K562 (cell line): ENCODE data around the gene HOXA9. TPM values are rescaled to one million over a fixed set of nuclear protein-coding genes. Genes with fewer than 3 reads are reported as not detected.

Experiments
- ATAC-seq: fragments of 200-7000 bp; cut with Tn5 transposase; 3 replicates; pipeline ENCODE4 v1.9.1; 2020; ENCODE audit warnings: moderate library complexity
- BruUV-seq: library from RNA; stranded (reverse); fragments of 400-500 nt; replicated peaks from 2 replicates; lab custom pipeline; 2021; lab: Mats Ljungman, UMichigan
- CTCF ChIA-PET: fragments of 300-600 bp; formaldehyde crosslinking; extraction: SDS; loops from one replicate; lab custom pipeline; 2021; ENCODE audit warnings: low intra/inter-chr PET ratio; lab: Yijun Ruan, JAX
- POLR2A ChIA-PET: fragments of 300-600, 350-650 bp; sonication (Branson Sonifier 250); formaldehyde crosslinking; extraction: SDS; loops from one replicate; lab custom pipeline; 2021; ENCODE audit warnings: antibody characterized with exemption, inconsistent platforms; lab: Yijun Ruan, JAX
- DNase-seq, 4 experiments: peaks; one replicate each; pipeline versions ENCODE4 v3.0.0 to v3.0.0-alpha.2; 2011 to 2018; ENCODE audit warnings: low spot score in 3 of 4, mixed read lengths in 3 of 4; ENCODE audit errors: extremely low read depth in 1 of 4
- FAIRE-seq: peaks from 2 replicates; lab custom pipeline; 2011; peaks lifted over from hg19 to GRCh38; lab: Jason Lieb, UNC
- H2AFZ ChIP-seq: 2 replicates; pipeline ENCODE4 v1.6.0; 2011; ENCODE audit warnings: low read depth, low read length, control low read depth, inconsistent platforms
- H3K27ac ChIP-seq: fragments of 200-600 bp; 3 replicates; pipeline ENCODE4 v1.8.0; 2011; ENCODE audit warnings: low read depth, mild to moderate bottlenecking, control low read depth, inconsistent platforms, low read length, moderate library complexity, mixed read lengths; ENCODE audit errors: extremely low read depth
- H3K27me3 ChIP-seq, 2 experiments: fragments of 300-600 bp in 1 of 2; 2 replicates in 1 of 2; 3 replicates in 1 of 2; pipeline versions ENCODE4 v1.6.0 to v1.8.0; 2011; ENCODE audit warnings: inconsistent platforms in 2 of 2, low read length in 2 of 2, mild to moderate bottlenecking in 1 of 2, mixed read lengths in 1 of 2, moderate library complexity in 1 of 2; ENCODE audit not compliant: control insufficient read depth in 2 of 2, insufficient read depth in 2 of 2
- H3K36me3 ChIP-seq: fragments of 300-600 bp; 3 replicates; pipeline ENCODE4 v1.8.0; 2011; ENCODE audit warnings: mild to moderate bottlenecking, low read length, inconsistent platforms; ENCODE audit not compliant: control insufficient read depth, insufficient read depth
- H3K4me1 ChIP-seq, 2 experiments: fragments of 200-600 bp in 1 of 2; replicated peaks in 1 of 2; 2 replicates in 1 of 2; 3 replicates in 1 of 2; pipeline versions ENCODE4 v1.5.1 to v1.8.0; 2011; ENCODE audit warnings: inconsistent platforms in 2 of 2, low read length in 2 of 2, mild to moderate bottlenecking in 1 of 2, mixed read lengths in 1 of 2, moderate library complexity in 1 of 2; ENCODE audit not compliant: control insufficient read depth in 2 of 2, insufficient read depth in 2 of 2
- H3K4me2 ChIP-seq: 2 replicates; pipeline ENCODE4 v1.6.1; 2011; ENCODE audit warnings: low read length, control low read depth, inconsistent platforms, mixed read lengths; ENCODE audit not compliant: insufficient read depth
- H3K4me3 ChIP-seq: fragments of 200-600 bp; sonication (generic), shearing (Covaris generic); 2 replicates; pipeline ENCODE4 v1.5.1; 2016; ENCODE audit warnings: control low read depth, inconsistent platforms
- H3K79me2 ChIP-seq: fragments of 200-600 bp; 3 replicates; pipeline ENCODE4 v1.8.0; 2011; ENCODE audit warnings: low read length, inconsistent platforms; ENCODE audit not compliant: control insufficient read depth, insufficient read depth
- H3K9ac ChIP-seq, 2 experiments: 2 replicates each; pipeline versions ENCODE4 v1.6.0 to v1.6.1; 2011; ENCODE audit warnings: low read depth in 2 of 2, low read length in 2 of 2, control low read depth in 1 of 2, inconsistent platforms in 1 of 2, mild to moderate bottlenecking in 1 of 2, mixed read lengths in 1 of 2; ENCODE audit not compliant: insufficient read depth in 1 of 2
- H3K9me1 ChIP-seq: one replicate; pipeline ENCODE4 v1.6.0; 2011; ENCODE audit warnings: inconsistent platforms, mild to moderate bottlenecking, low read length, moderate library complexity; ENCODE audit not compliant: control insufficient read depth, insufficient read depth
- H3K9me3 ChIP-seq: replicated peaks from 2 replicates; pipeline ENCODE4 v1.5.1; 2011; ENCODE audit warnings: low read depth, low read length, inconsistent platforms; ENCODE audit not compliant: control insufficient read depth, insufficient read depth
- H4K20me1 ChIP-seq: replicated peaks from 2 replicates; pipeline ENCODE4 v1.6.1; 2011; ENCODE audit warnings: low read length, inconsistent platforms, mixed read lengths; ENCODE audit not compliant: control insufficient read depth, insufficient read depth
- ARID1B ChIP-seq: fragments of 450-650 bp; IDR thresholded peaks from 2 replicates; pipeline ENCODE4 v1.6.1; 2016; ENCODE audit warnings: antibody characterized with exemption, mild to moderate bottlenecking, inconsistent platforms
- BCL6 ChIP-seq: fragments of 250-450 bp; sonication (Bioruptor Pico); IDR thresholded peaks from 2 replicates; pipeline ENCODE4 v1.4.0; 2020
- BCOR ChIP-seq: fragments of 450-650 bp; IDR thresholded peaks from 2 replicates; pipeline ENCODE4 v1.6.1; 2016
- GATAD2A ChIP-seq: fragments of 450-650 bp; IDR thresholded peaks from 2 replicates; pipeline ENCODE4 v1.6.1; 2017
- POLR2AphosphoS5 ChIP-seq: IDR thresholded peaks from 2 replicates; pipeline ENCODE4 v1.6.1; 2011; ENCODE audit warnings: mild to moderate bottlenecking, low read depth, low read length, moderate library complexity; ENCODE audit not compliant: control insufficient read depth, insufficient read depth
- TAL1 ChIP-seq: fragments of 450-650 bp; IDR thresholded peaks from 2 replicates; pipeline ENCODE4 v1.6.1; 2016; ENCODE audit warnings: mild to moderate bottlenecking
- ZBED1 ChIP-seq: IDR thresholded peaks from 2 replicates; pipeline ENCODE4 v1.6.1; 2014
- ZNF311 ChIP-seq: fragments of 250-450 bp; sonication (Bioruptor Pico); IDR thresholded peaks from 2 replicates; pipeline ENCODE4 v1.4.0; 2020; ENCODE audit warnings: mild to moderate bottlenecking, moderate library complexity
- ZNF79 ChIP-seq: fragments of 250-450 bp; sonication (Bioruptor Pico); IDR thresholded peaks from 2 replicates; pipeline ENCODE4 v1.4.0; 2020; ENCODE audit warnings: low read depth, mild to moderate bottlenecking, moderate library complexity
- WGBS: fragments of 100-300 bp; shearing (Covaris generic); methylation state at CpG from one replicate; pipeline ENCODE4 v1.1.6; 2016; ENCODE audit warnings: low coverage, mixed read lengths; ENCODE audit not compliant: insufficient coverage; ENCODE audit errors: missing lambda C conversion rate; 5-methylcytosine and 5-hydroxymethylcytosine counted together
- in situ Hi-C: fragments of 300-500 bp; cut with MboI; formaldehyde crosslinking; loops from 4 replicates; pipeline ENCODE4 v1.15.0; 2018; ENCODE audit warnings: inconsistent platforms, mixed read lengths
- intact Hi-C: fragments of 100-400 bp; cut with micrococcal nuclease; formaldehyde crosslinking; loops from 2 replicates; pipeline ENCODE4 v1.14.2; 2022
- polyA plus RNA-seq, 8 experiments: library from polyadenylated mRNA; depleted of rRNA in 4 of 8; stranded (reverse) in 5 of 8; unstranded in 3 of 8; fragments of >200 nt; fragmentation: Nextera tagmentation in 2 of 8; fragmentation: Illumina TruSeq in 1 of 8; extraction: Ambion mirVana in 2 of 8; extraction: Trizol in 1 of 8; gene quantifications; 2 replicates each; pipeline versions ENCODE4 v1.2.1 to v1.2.3, GENCODE V29; 2011 to 2014; ENCODE audit warnings: inconsistent platforms in 1 of 8, missing spikeins in 1 of 8
- total RNA-seq, 7 experiments: library from RNA; depleted of rRNA in 6 of 7; stranded (reverse); fragments of >200 nt in 6 of 7; fragmentation: Illumina TruSeq in 2 of 7; extraction: Trizol in 2 of 7; gene quantifications; 2 replicates each; pipeline versions ENCODE4 v1.2.1 to v1.2.3, GENCODE V29; 2011 to 2021; ENCODE audit warnings: low replicate concordance in 1 of 7
- TF ChIP-seq, protein P1 (sequence below): sonication (generic); formaldehyde crosslinking; IDR thresholded peaks from 2 replicates; pipeline ENCODE4 v1.8.0; 2022; ENCODE audit warnings: mild to moderate bottlenecking, missing genetic modification reagents
- TF ChIP-seq, protein P2 (sequence below): fragments of 250-450 bp; sonication (Bioruptor Pico); IDR thresholded peaks from 2 replicates; pipeline ENCODE4 v1.9.0; 2021; ENCODE audit warnings: mild to moderate bottlenecking, inconsistent platforms

HOXA9 gene
- total and polyA plus RNA-seq, 9 of the 15 experiments (the other 6 are each of a cell fraction or from before 2014, with no cell fraction given) = not detected

DNA sequence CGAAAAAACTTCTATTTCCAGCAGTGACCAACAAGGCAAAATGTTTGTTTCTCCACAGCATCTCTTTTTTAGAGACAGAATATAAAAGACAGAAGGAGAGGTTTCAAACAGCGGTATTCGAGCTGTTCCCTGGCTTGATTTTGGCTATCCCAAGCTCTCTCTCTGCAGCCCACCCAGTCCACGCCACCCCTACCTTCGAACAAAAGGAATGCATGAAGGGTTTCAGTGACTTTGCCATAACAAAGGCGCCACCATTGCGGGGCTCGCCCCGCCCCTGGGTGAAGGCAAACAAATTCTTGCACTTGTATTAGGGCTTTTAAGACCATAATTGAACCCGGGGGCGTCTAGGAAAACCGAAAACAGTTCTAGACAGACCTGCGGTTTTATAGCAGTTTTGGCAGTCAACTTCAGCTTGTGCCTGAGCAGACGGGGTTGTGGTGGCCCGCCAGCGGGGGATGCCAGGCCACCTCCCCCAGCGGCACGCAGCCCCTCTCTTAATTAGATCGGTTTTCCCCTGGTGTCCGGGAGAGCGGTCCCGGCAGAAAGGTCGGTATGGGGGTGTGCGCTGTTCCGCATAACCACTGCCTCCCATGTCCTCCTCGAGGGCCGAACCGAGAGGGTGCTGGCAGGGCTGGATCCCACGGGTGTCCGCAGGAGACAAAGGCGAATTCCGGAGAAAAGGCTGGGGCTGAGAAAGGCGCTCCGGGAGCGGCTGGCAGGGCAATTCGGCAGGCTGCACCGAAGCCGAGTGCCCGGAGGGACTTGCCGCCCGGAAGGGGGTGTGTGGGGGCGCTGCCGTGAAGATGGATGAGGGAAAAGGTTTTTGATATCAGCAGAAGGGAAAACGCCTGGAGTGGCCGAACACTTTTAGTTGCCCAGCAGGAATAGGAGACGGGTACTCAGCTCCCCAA, 22.4 kb upstream of the HOXA9 start:
- peaks cover 0 to 31% of the 10 kb centered on the region in 2 experiments; a peak in 2 of 5 replicates for H3K4me1 ChIP-seq
- no peak overlapping the region for H3K4me2 ChIP-seq
- no peak overlapping the region for H3K4me3 ChIP-seq
- H3K36me3 ChIP-seq = no peaks in the 10 kb centered on the region
- no peaks in the 10 kb centered on the region for H4K20me1 ChIP-seq
- no peaks in the 10 kb centered on the region for H3K79me2 ChIP-seq
- WGBS = 6% methylated on average over 44 of the region's 46 CpGs
- H3K9me1 ChIP-seq = no peaks in the 10 kb centered on the region
- POLR2A ChIA-PET = interaction anchor here (0.6 to 2.4 kb wide), 2 partner anchors 8 to 13 kb away, joined by 3 to 6 read pairs; no protein-coding TSS in a partner anchor
- H3K27me3 ChIP-seq = peaks cover 55 to 82% of the 10 kb centered on the region in 2 experiments
- no peak for DNase-seq
- H3K9ac ChIP-seq = no peak overlapping the region
- intact Hi-C loops (no loop called here), in situ Hi-C loops (no loop called here)
- no peak overlapping the region for H2AFZ ChIP-seq
- ATAC-seq = no peak
- H3K27ac ChIP-seq = no peak overlapping the region
- no TSS peak for BruUV-seq
- H3K9me3 ChIP-seq = no peaks in the 10 kb centered on the region
- FAIRE-seq = no peak
- TF ChIP-seq ZBED1 = no peak
- TF ChIP-seq BCL6 (CRISPR knock-in tag) = no peak
- TF ChIP-seq ZNF311 (CRISPR knock-in tag) = no peak
- TF ChIP-seq BCOR = no peak
- TF ChIP-seq, protein P1, sequence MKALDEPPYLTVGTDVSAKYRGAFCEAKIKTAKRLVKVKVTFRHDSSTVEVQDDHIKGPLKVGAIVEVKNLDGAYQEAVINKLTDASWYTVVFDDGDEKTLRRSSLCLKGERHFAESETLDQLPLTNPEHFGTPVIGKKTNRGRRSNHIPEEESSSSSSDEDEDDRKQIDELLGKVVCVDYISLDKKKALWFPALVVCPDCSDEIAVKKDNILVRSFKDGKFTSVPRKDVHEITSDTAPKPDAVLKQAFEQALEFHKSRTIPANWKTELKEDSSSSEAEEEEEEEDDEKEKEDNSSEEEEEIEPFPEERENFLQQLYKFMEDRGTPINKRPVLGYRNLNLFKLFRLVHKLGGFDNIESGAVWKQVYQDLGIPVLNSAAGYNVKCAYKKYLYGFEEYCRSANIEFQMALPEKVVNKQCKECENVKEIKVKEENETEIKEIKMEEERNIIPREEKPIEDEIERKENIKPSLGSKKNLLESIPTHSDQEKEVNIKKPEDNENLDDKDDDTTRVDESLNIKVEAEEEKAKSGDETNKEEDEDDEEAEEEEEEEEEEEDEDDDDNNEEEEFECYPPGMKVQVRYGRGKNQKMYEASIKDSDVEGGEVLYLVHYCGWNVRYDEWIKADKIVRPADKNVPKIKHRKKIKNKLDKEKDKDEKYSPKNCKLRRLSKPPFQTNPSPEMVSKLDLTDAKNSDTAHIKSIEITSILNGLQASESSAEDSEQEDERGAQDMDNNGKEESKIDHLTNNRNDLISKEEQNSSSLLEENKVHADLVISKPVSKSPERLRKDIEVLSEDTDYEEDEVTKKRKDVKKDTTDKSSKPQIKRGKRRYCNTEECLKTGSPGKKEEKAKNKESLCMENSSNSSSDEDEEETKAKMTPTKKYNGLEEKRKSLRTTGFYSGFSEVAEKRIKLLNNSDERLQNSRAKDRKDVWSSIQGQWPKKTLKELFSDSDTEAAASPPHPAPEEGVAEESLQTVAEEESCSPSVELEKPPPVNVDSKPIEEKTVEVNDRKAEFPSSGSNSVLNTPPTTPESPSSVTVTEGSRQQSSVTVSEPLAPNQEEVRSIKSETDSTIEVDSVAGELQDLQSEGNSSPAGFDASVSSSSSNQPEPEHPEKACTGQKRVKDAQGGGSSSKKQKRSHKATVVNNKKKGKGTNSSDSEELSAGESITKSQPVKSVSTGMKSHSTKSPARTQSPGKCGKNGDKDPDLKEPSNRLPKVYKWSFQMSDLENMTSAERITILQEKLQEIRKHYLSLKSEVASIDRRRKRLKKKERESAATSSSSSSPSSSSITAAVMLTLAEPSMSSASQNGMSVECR (CRISPR knock-in tag) = no peak
- TF ChIP-seq POLR2AphosphoS5 = no peak
- no peak for TF ChIP-seq ZNF79
- no peak for TF ChIP-seq ARID1B
- TF ChIP-seq, protein P2, sequence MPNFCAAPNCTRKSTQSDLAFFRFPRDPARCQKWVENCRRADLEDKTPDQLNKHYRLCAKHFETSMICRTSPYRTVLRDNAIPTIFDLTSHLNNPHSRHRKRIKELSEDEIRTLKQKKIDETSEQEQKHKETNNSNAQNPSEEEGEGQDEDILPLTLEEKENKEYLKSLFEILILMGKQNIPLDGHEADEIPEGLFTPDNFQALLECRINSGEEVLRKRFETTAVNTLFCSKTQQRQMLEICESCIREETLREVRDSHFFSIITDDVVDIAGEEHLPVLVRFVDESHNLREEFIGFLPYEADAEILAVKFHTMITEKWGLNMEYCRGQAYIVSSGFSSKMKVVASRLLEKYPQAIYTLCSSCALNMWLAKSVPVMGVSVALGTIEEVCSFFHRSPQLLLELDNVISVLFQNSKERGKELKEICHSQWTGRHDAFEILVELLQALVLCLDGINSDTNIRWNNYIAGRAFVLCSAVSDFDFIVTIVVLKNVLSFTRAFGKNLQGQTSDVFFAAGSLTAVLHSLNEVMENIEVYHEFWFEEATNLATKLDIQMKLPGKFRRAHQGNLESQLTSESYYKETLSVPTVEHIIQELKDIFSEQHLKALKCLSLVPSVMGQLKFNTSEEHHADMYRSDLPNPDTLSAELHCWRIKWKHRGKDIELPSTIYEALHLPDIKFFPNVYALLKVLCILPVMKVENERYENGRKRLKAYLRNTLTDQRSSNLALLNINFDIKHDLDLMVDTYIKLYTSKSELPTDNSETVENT = no peak
- TF ChIP-seq GATAD2A = no peak
- TF ChIP-seq TAL1 = no peak
- CTCF ChIA-PET = no interaction called here
